GM23248 (cell line): ENCODE data around the gene MYBPC3. TPM values are rescaled to one million over a fixed set of nuclear protein-coding genes. Genes with fewer than 3 reads are reported as not detected.

ENCODE experiments used
- DNase-seq: peaks from one replicate; pipeline ENCODE4 v3.0.0-alpha.2; 2015
- H2AFZ ChIP-seq: fragments of 200-600 bp; sonication (generic); 2 replicates; pipeline ENCODE4 v1.6.1; 2016; ENCODE audit warnings: antibody characterized with exemption
- H3F3A ChIP-seq: fragments of 200-600 bp; sonication (generic); 2 replicates; pipeline ENCODE4 v1.6.1; 2016; ENCODE audit warnings: mild to moderate bottlenecking, antibody characterized with exemption, mixed run types; ENCODE audit not compliant: insufficient read depth
- H3K27ac ChIP-seq: fragments of 200-600 bp; sonication (generic); 2 replicates; pipeline ENCODE4 v1.5.1; 2016; ENCODE audit warnings: mild to moderate bottlenecking
- H3K27me3 ChIP-seq: fragments of 200-600 bp; sonication (generic); replicated peaks from 2 replicates; pipeline ENCODE4 v1.6.1; 2016; ENCODE audit warnings: mild to moderate bottlenecking; ENCODE audit not compliant: insufficient read depth
- H3K36me3 ChIP-seq: fragments of 200-600 bp; sonication (generic); 2 replicates; pipeline ENCODE4 v1.6.1; 2016; ENCODE audit warnings: low read depth, mild to moderate bottlenecking
- H3K4me1 ChIP-seq: fragments of 200-600 bp; sonication (generic); 2 replicates; pipeline ENCODE4 v1.6.1; 2016; ENCODE audit warnings: mild to moderate bottlenecking; ENCODE audit not compliant: insufficient read depth
- H3K4me2 ChIP-seq: fragments of 200-600 bp; sonication (generic); one replicate; pipeline ENCODE4 v1.6.1; 2016; ENCODE audit warnings: mild to moderate bottlenecking; ENCODE audit not compliant: unreplicated experiment
- H3K4me3 ChIP-seq: fragments of 200-600 bp; sonication (generic); 2 replicates; pipeline ENCODE4 v1.5.1; 2016; ENCODE audit warnings: mild to moderate bottlenecking
- H3K79me2 ChIP-seq: fragments of 200-600 bp; sonication (generic); 2 replicates; pipeline ENCODE4 v1.6.1; 2016; ENCODE audit warnings: mild to moderate bottlenecking; ENCODE audit not compliant: insufficient read depth
- H3K9ac ChIP-seq: fragments of 200-600 bp; sonication (generic); 2 replicates; pipeline ENCODE4 v1.6.1; 2016; ENCODE audit warnings: mild to moderate bottlenecking
- H3K9me2 ChIP-seq: fragments of 200-600 bp; sonication (generic); 2 replicates; pipeline ENCODE4 v1.6.1; 2016; ENCODE audit warnings: mixed run types, mild to moderate bottlenecking, moderate library complexity; ENCODE audit not compliant: insufficient read depth
- H3K9me3 ChIP-seq: fragments of 200-600 bp; sonication (generic); one replicate; pipeline ENCODE4 v1.6.1; 2017; ENCODE audit warnings: low read depth
- H4K20me1 ChIP-seq: fragments of 200-600 bp; sonication (generic); 2 replicates; pipeline ENCODE4 v1.6.0; 2016; ENCODE audit not compliant: insufficient read depth
- EZH2 ChIP-seq: fragments of 200-600 bp; sonication (generic); IDR thresholded peaks from 2 replicates; pipeline ENCODE4 v1.6.1; 2018; ENCODE audit warnings: antibody characterized with exemption, mild to moderate bottlenecking; ENCODE audit not compliant: insufficient read depth, poor library complexity, severe bottlenecking
- EZH2phosphoT487 ChIP-seq: fragments of 200-600 bp; sonication (generic); IDR thresholded peaks from 2 replicates; pipeline ENCODE4 v1.6.1; 2018; ENCODE audit warnings: antibody characterized with exemption, moderate library complexity, mild to moderate bottlenecking, low read depth; ENCODE audit not compliant: insufficient read depth
- WGBS, 2 experiments: methylation state at CpG; one replicate each; pipeline ENCODE4 v1.1.6; 2015 to 2017; ENCODE audit warnings: low lambda C conversion rate in 2 of 2, low coverage in 1 of 2; ENCODE audit errors: missing lambda C conversion rate in 2 of 2; 5-methylcytosine and 5-hydroxymethylcytosine counted together
- in situ Hi-C: fragments of 300-500 bp; cut with MboI; formaldehyde crosslinking; loops from 2 replicates; pipeline ENCODE4 v1.15.0; 2020
- polyA plus RNA-seq: library from polyadenylated mRNA; unstranded; fragments of >200 nt; fragmentation: Nextera tagmentation; extraction: Ambion mirVana; gene quantifications from 2 replicates; pipeline ENCODE4 v1.2.1, GENCODE V29; 2016
- total RNA-seq: library from RNA; depleted of rRNA; stranded (reverse); fragments of >200 nt; shearing (Covaris generic); gene quantifications from 2 replicates; pipeline ENCODE4 v1.2.3, GENCODE V29; 2014

Gene MYBPC3
- total and polyA plus RNA-seq, 2 experiments from 2014 or later = not detected

DNA sequence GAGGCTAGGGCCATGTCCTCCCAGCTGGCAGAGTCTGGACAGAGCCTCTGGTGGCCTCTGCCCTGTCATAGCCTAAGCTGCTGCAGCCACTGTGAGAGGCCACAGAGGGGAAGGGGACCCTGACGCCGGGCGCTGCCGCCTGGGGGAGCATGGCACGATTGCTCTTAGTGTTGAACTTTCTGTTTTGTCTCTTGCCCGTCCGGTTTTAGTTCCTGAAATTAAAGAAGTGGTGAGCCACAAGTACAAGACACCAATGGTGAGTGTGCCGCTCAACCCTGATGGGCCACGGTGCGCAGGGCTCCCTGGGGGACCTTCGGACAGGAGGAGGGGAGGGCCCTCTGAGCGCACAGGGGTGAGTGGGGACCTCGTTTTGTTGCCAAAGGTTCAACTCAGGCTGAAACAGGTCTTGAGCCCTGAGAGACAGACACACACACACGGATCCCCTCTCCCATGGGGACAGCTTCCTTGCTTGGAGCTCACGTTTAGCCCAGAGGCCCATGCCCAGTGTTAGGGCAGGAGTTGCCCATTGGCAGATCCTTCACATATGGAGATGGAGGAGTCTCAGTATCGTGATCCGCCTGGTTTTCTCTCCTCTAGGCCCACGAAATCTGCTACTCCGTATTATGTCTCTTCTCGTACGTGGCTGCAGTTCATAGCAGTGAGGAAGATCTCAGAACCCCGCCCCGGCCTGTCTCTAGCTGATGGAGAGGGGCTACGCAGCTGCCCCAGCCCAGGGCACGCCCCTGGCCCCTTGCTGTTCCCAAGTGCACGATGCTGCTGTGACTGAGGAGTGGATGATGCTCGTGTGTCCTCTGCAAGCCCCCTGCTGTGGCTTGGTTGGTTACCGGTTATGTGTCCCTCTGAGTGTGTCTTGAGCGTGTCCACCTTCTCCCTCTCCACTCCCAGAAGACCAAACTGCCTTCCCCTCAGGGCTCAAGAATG lies 23.8 kb downstream of the MYBPC3 start:
- Histone ChIP-seq H3K9me3 (no peaks in the 10 kb centered on the region), H3K9ac (no peak overlapping the region), H3K36me3 (no peaks in the 10 kb centered on the region), H2AFZ (no peak overlapping the region), H3K9me2 (no peaks in the 10 kb centered on the region), H3K27me3 (no peaks in the 10 kb centered on the region), H3F3A (peaks cover 3% of the 10 kb centered on the region; the same call in 1 of the 2 replicates), H3K79me2 (no peaks in the 10 kb centered on the region), H3K4me1 (no peaks in the 10 kb centered on the region), H3K4me3 (no peak overlapping the region), H4K20me1 (no peaks in the 10 kb centered on the region), H3K4me2 (no peak overlapping the region), H3K27ac (no peak overlapping the region)
- 89% methylated on average over 29 of the region's 29 CpGs for WGBS, 2 experiments
- no peak for DNase-seq
- TF ChIP-seq EZH2 (no peak), EZH2phosphoT487 (no peak)
- in situ Hi-C loops = no loop called here

- no peaks in the 10 kb centered on the region for H4K20me1 ChIP-seq
- H3K9me3 ChIP-seq = no peaks in the 10 kb centered on the region
- H3K9me2 ChIP-seq = no peaks in the 10 kb centered on the region
- no peaks in the 10 kb centered on the region for H3K27me3 ChIP-seq
- H3F3A ChIP-seq = peaks cover 3% of the 10 kb centered on the region; the same call in 1 of the 2 replicates
- in situ Hi-C loops = no loop called here
- H3K27ac ChIP-seq = no peak overlapping the region
- H3K9ac ChIP-seq = no peak overlapping the region
- H3K36me3 ChIP-seq = no peaks in the 10 kb centered on the region
- H3K79me2 ChIP-seq = no peaks in the 10 kb centered on the region
- no peak for DNase-seq
- H3K4me2 ChIP-seq = no peak overlapping the region
- no peak overlapping the region for H3K4me3 ChIP-seq
- WGBS, 2 experiments = 71 to 76% methylated on average over 3 to 5 of the region's 5 CpGs
- H3K4me1 ChIP-seq = no peaks in the 10 kb centered on the region
- no peak for TF ChIP-seq EZH2phosphoT487
- TF ChIP-seq EZH2 = no peak
- no peak overlapping the region for H2AFZ ChIP-seq
These were observed 24.6 kb downstream of the MYBPC3 start for GRCh38 chr11:47327949-47328348.

- no peaks in the 10 kb centered on the region for H3K27me3 ChIP-seq
- no peak overlapping the region for H3K9ac ChIP-seq
- no peak overlapping the region for H2AFZ ChIP-seq
- TF ChIP-seq EZH2 (no peak), EZH2phosphoT487 (no peak)
- H3K4me3 ChIP-seq = no peak overlapping the region
- no peaks in the 10 kb centered on the region for H3K9me3 ChIP-seq
- H3K4me2 ChIP-seq = no peak overlapping the region
- no peaks in the 10 kb centered on the region for H3K9me2 ChIP-seq
- no peaks in the 10 kb centered on the region for H3K79me2 ChIP-seq
- no peaks in the 10 kb centered on the region; the same call in 1 of the 2 replicates for H3K36me3 ChIP-seq
- in situ Hi-C loops = no loop called here
- no peak for DNase-seq
- H4K20me1 ChIP-seq = no peaks in the 10 kb centered on the region
- peaks cover 3% of the 10 kb centered on the region; the same call in 1 of the 2 replicates for H3F3A ChIP-seq
- H3K27ac ChIP-seq = no peak overlapping the region
- no peaks in the 10 kb centered on the region for H3K4me1 ChIP-seq
- 93 to 95% methylated on average over 13 of the region's 13 CpGs for whole genome bisulfite sequencing, 2 experiments
These were observed 25.5 kb downstream of the MYBPC3 start for GRCh38 chr11:47327025-47327424.

DNA sequence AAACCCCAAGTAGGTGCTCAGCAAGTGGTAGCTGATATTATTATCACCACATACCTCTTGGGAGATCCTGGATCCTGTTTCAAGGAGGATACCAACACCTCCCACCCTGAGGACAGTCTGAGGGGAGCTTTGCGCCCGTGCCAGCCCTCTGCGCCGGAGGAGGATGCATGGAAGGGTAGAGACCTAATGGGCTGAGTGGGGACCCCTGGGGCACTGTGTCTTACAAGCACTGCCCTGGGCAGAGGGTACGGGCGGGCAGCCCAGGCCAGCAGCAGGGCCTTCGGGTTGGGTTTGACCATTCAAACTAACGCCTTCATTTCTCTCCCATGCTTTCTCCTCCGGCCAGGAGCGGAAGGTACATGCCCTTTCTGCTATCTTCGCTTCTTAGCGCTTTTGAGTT lies 26.3 kb downstream of the MYBPC3 start:
- no peaks in the 10 kb centered on the region for H3K4me1 ChIP-seq
- in situ Hi-C loops = no loop called here
- no peaks in the 10 kb centered on the region for H3K9me3 ChIP-seq
- H3K9ac ChIP-seq = no peak overlapping the region
- no peak overlapping the region for H3K27ac ChIP-seq
- H3K4me3 ChIP-seq = no peak overlapping the region
- H4K20me1 ChIP-seq = no peaks in the 10 kb centered on the region
- no peaks in the 10 kb centered on the region for H3K27me3 ChIP-seq
- H2AFZ ChIP-seq = no peak overlapping the region
- TF ChIP-seq EZH2 (no peak), EZH2phosphoT487 (no peak)
- H3K36me3 ChIP-seq = peaks cover 5% of the 10 kb centered on the region; the same call in 1 of the 2 replicates
- H3K4me2 ChIP-seq = no peak overlapping the region
- no peaks in the 10 kb centered on the region for H3K79me2 ChIP-seq
- whole genome bisulfite sequencing, 2 experiments = 97% methylated on average over 12 of the region's 12 CpGs
- DNase-seq = no peak
- H3K9me2 ChIP-seq = no peaks in the 10 kb centered on the region
- peaks cover 3% of the 10 kb centered on the region; the same call in 1 of the 2 replicates for H3F3A ChIP-seq
